BE2C (cell line): Measurements from ENCODE around the gene SPON1.
A peak's percentile ranks its signal among the peaks of the same experiment; 100 is the strongest.

Source experiments
- DNase-seq: peaks from one replicate; pipeline ENCODE4 v3.0.0-alpha.2; 2020
- H3K27me3 ChIP-seq: fragments of 250-450 bp; sonication (Bioruptor Pico); 2 replicates; pipeline ENCODE4 v1.5.1; 2020; ENCODE audit warnings: mild to moderate bottlenecking
- H3K36me3 ChIP-seq: fragments of 250-450 bp; sonication (Bioruptor Pico); 2 replicates; pipeline ENCODE4 v1.5.1; 2020; ENCODE audit warnings: mild to moderate bottlenecking
- H3K4me1 ChIP-seq: fragments of 250-450 bp; sonication (Bioruptor Pico); 2 replicates; pipeline ENCODE4 v1.5.1; 2020
- H3K4me3 ChIP-seq: 2 replicates; pipeline ENCODE4 v1.5.1; 2011; ENCODE audit warnings: low read depth, low read length
- H3K9me3 ChIP-seq: fragments of 250-450 bp; sonication (Bioruptor Pico); 2 replicates; pipeline ENCODE4 v1.5.1; 2020
- TF ChIP-seq, protein P1 (sequence below): IDR thresholded peaks from 2 replicates; pipeline ENCODE4 v1.5.1; 2012; ENCODE audit warnings: mild to moderate bottlenecking, low read depth, low read length

SPON1 gene

DNA sequence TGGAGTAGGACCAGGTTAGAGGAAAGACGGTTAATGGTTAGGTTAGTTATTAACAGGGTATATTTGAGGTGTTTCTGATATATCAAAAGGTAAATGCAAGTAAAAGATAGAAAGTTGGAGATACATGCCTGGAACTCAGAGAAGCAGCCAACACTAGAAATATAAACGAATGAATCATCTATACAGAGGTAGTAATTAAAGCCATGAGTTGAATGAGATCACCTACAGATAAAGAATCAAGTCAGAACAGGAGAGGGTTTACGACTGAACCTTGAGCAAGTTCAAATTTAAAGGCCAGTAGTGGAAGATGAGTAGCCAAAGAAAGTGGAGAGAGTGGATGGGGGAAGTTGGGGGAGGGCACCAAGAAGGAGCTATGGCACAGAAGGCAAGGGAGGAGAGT, 73.9 kb downstream of the SPON1 start:
- H3K36me3 ChIP-seq = no peaks in the 10 kb centered on the region
- H3K9me3 ChIP-seq = no peaks in the 10 kb centered on the region
- no peak overlapping the region for H3K4me3 ChIP-seq
- H3K4me1 ChIP-seq = no peaks in the 10 kb centered on the region
- no peak for DNase-seq
- TF ChIP-seq, protein P1, sequence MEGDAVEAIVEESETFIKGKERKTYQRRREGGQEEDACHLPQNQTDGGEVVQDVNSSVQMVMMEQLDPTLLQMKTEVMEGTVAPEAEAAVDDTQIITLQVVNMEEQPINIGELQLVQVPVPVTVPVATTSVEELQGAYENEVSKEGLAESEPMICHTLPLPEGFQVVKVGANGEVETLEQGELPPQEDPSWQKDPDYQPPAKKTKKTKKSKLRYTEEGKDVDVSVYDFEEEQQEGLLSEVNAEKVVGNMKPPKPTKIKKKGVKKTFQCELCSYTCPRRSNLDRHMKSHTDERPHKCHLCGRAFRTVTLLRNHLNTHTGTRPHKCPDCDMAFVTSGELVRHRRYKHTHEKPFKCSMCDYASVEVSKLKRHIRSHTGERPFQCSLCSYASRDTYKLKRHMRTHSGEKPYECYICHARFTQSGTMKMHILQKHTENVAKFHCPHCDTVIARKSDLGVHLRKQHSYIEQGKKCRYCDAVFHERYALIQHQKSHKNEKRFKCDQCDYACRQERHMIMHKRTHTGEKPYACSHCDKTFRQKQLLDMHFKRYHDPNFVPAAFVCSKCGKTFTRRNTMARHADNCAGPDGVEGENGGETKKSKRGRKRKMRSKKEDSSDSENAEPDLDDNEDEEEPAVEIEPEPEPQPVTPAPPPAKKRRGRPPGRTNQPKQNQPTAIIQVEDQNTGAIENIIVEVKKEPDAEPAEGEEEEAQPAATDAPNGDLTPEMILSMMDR = no peak
- H3K27me3 ChIP-seq = no peaks in the 10 kb centered on the region

DNA sequence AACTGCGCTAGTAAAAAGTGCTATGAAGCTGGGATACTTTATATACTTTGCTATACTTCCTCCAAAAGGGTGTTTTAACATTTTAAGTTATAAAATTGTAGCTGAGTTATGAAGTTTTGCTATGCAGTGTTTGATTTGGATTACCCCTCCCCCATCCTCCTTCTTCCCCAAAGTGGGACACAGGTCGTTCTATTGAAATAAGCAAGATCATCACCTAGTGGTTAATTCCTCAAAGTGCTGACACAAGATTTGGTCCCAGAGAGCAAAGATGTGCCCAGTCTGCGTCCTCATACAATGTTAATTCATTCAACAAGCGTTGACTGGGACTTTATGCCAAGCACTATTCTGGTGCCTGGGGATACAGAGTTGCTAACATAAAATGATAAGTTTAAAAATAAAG, 78.5 kb downstream of the SPON1 start:
- no peak for DNase-seq
- no peak overlapping the region for H3K4me3 ChIP-seq
- no peaks in the 10 kb centered on the region for H3K4me1 ChIP-seq
- H3K27me3 ChIP-seq = no peaks in the 10 kb centered on the region
- H3K36me3 ChIP-seq = no peaks in the 10 kb centered on the region
- TF ChIP-seq, protein P1 = peak; percentile 30
- no peaks in the 10 kb centered on the region for H3K9me3 ChIP-seq

GRCh38 chr11:14041565-14041964, 79.0 kb downstream of the SPON1 start:
- Histone ChIP-seq H3K27me3 (no peaks in the 10 kb centered on the region), H3K36me3 (no peaks in the 10 kb centered on the region), H3K9me3 (no peaks in the 10 kb centered on the region), H3K4me3 (no peak overlapping the region), H3K4me1 (no peaks in the 10 kb centered on the region)
- DNase-seq = no peak
- TF ChIP-seq, protein P1 = no peak

DNA sequence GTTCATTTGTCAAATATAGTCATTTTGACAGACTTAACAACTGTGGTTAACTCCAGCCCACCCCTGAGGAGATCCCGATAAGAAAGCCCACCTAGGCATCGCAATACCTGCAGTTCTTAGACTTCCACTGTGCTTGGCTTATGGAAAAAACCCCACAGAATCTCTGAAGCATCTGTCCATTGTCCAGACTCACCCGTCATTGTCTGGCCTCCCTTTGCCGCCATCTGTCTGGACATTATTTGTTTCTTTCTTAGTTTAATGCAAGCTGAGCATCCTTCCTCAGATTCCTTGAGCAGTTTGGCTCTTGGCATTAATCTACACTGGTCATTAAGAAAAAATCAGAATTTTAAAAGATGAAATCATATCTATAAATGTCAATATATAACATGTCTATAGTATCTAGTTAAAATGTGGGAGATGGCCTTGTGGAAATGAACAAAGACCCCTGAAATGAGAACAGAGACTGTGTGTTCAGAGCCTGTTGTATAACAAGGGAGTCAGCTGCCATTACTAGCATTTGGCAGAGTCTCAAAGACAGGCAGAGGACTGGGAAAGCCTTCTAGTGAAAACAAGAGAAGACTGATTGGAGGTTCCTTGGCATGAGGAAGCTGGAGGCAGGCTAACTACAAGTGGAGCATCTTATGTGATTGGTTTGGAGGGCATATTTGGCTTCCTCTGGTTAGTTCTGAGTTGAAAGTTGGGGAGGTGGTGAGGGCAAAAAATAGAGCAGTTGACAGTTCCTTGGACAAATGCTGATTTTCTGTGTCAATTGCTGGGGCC, 80.4 kb downstream of the SPON1 start:
- DNase-seq = no peak
- no peaks in the 10 kb centered on the region for H3K9me3 ChIP-seq
- no peaks in the 10 kb centered on the region for H3K36me3 ChIP-seq

GRCh38 chr11:14044916-14045315, 82.4 kb downstream of the SPON1 start:
- Histone ChIP-seq H3K4me3 (no peak overlapping the region), H3K27me3 (no peaks in the 10 kb centered on the region), H3K36me3 (no peaks in the 10 kb centered on the region), H3K4me1 (no peaks in the 10 kb centered on the region), H3K9me3 (no peaks in the 10 kb centered on the region)
- no peak for DNase-seq
- TF ChIP-seq, protein P1 = no peak

More for the DNA sequence above, 80.4 kb downstream of the SPON1 start:
- Histone ChIP-seq H3K4me1 (no peaks in the 10 kb centered on the region), H3K4me3 (no peak overlapping the region), H3K27me3 (no peaks in the 10 kb centered on the region)
- TF ChIP-seq, protein P1 = no peak

- H3K9me3 ChIP-seq = no peaks in the 10 kb centered on the region
- no peak overlapping the region for H3K4me3 ChIP-seq
- no peaks in the 10 kb centered on the region for H3K27me3 ChIP-seq
- TF ChIP-seq, protein P1 = no peak
- no peaks in the 10 kb centered on the region for H3K4me1 ChIP-seq
- no peaks in the 10 kb centered on the region for H3K36me3 ChIP-seq
- no peak for DNase-seq
Measured at GRCh38 chr11:14045417-14045816, 82.9 kb downstream of the SPON1 start.
